GM21381 (cell line): ENCODE results near the gene HUS1.
"Not testable (repeated sequence)": the region's sequence is repeated elsewhere in the genome, so short reads cannot be mapped to it uniquely, and the experiment has no call there.

Experiments
- ATAC-seq: cut with Tn5 transposase; IDR thresholded peaks from one replicate; pipeline ENCODE4 v1.9.1; 2021; ENCODE audit warnings: mild to moderate bottlenecking, moderate library complexity; ENCODE audit not compliant: unreplicated experiment

Gene HUS1

GRCh38 chr7:47980648-47981047, 1.2 kb upstream of the HUS1 start:
- ATAC-seq: not testable (repeated sequence)

DNA sequence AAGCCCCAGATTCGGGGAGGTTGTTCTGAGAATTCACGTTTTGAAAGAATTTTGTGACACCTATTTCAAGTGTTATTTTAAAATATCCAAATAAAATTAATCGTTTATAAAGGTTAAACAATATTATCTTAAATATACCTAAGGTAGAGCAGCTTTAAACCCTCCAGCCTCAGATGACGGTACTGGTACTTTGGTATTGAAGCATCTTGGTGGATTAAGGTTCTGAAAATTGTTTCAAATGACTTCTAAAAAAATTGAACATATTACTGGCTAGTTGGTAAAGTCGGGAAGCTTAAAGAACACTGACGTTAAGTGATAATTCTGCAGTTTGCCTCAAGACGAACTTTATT, 392 bp upstream of the HUS1 start:
- no peak for ATAC-seq

GRCh38 chr7:47978790-47979144, 648 bp downstream of the HUS1 start:
- no peak for ATAC-seq

DNA sequence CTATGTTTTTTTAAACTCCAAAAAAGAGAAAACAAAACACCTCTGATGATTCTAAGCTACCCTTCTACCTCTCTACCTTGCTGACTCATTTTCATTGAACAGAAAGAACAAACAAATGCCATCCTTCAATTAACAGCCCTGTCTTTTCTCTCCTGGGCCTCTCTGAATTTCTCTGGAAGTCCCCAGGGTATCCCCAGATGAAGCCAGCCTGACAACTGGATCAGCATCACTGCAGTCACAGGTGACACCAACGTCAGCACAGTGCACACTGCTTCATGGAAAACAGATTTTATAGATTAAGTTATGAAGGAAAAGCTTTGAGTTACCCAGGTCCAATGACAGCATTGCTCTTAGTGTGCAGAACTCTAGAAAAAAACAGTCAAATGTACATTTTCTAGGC, 5.7 kb downstream of the HUS1 start:
- no peak for ATAC-seq

GRCh38 chr7:47970761-47971160, 8.7 kb downstream of the HUS1 start:
- ATAC-seq: no peak

GRCh38 chr7:47968847-47969774, 10.3 kb downstream of the HUS1 start:
- ATAC-seq: peak; percentile 70

GRCh38 chr7:47967708-47968107, 11.7 kb downstream of the HUS1 start:
- no peak for ATAC-seq

- ATAC-seq: no peak
Observed at GRCh38 chr7:47967123-47967522, 12.3 kb downstream of the HUS1 start.

DNA sequence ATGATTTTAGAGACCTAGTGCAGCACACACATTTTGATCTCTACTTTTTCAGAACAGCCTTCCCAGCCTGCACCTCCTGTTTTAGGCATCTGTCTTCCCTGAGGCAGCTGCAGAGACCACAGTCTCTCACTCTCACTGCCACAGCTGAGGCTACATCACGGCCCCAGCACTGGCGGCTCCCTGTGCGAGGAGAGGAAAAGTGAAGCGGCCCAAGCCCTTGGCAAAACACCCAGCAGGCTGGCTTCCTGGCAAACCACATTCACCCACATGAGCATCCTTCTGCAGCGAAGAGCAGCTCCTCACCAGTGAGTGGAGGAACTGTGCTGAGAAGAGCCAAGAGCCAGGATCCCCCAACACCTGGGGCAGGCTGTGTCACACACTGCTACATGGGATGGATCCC, 14.0 kb downstream of the HUS1 start:
- ATAC-seq: no peak

GRCh38 chr7:47962262-47962661, 17.2 kb downstream of the HUS1 start:
- ATAC-seq: no peak

- ATAC-seq: no peak
Observed at GRCh38 chr7:47957156-47957555, 22.3 kb downstream of the HUS1 start.

DNA sequence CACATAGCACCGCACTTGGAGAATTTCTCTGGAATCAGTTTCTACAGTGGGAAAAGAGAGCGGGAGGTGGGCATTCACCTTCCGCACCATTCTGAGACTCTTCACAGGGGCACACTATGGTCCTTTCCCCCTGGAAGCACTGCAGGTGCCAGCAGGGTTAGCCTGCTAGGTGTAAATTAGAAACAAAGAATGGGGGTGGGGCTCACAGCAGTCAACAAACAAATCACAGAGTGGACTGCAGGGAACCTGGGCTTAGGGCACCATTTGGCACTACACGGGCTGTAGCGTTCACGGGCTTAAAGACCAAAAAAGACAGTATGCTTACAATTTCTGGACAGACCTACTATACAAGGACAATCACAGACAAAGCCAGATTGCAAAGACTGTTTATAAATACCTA, 23.2 kb downstream of the HUS1 start:
- ATAC-seq: no peak

- peak; percentile 28 for ATAC-seq
Observed at GRCh38 chr7:47954231-47954911, 25.0 kb downstream of the HUS1 start.

GRCh38 chr7:47953822-47954221, 25.6 kb downstream of the HUS1 start:
- ATAC-seq: peak; percentile 52

- no peak for ATAC-seq
Observed at GRCh38 chr7:47952224-47952623, 27.2 kb downstream of the HUS1 start.

DNA sequence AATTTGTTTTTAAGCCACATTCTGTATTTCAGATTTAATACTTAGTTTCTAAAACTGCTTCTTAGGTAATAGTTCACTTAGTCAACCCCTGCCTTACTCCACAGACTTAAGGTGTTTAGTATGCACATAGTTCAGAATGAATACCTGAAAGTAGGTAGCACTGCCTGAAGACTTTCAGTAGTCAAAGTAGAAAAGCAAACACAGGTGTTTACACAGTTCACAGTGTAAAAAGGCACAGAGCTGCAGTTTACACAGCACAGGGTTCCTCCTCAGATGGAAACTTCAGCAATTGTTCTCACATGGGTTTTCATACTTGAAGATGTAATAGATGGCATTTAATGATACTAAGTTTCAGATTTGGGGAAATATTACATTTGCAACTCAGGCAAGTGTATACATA, 28.0 kb downstream of the HUS1 start:
- no peak for ATAC-seq

GRCh38 chr7:47950714-47951113, 28.7 kb downstream of the HUS1 start:
- no peak for ATAC-seq

DNA sequence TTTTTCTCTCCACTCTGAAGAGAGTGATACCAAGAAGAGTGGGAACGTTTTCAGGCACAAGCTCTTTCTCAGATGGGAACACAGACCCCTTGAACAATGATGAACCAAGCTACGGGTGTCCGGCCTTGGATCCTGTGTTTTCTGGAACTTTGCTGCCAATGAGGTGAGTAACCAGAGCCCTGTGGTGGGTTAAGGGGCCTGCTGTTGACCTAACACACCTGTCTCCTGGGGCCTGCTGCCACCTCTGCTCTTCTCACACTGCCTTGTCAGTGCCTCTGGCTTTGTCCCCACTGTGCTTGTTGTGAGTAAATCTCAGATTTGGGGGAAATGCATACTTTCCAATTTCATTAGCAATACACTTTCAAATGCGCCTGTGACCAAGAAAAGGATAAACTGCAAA, 29.7 kb downstream of the HUS1 start:
- no peak for ATAC-seq

- no peak for ATAC-seq
Observed at GRCh38 chr7:47948141-47948790, 31.1 kb downstream of the HUS1 start, which contains the start of gene PKD1L1. TSS of gene PKD1L1 (minus strand) at chr7:47948466. CDS start at chr7:47948440, 26 bp downstream.

DNA sequence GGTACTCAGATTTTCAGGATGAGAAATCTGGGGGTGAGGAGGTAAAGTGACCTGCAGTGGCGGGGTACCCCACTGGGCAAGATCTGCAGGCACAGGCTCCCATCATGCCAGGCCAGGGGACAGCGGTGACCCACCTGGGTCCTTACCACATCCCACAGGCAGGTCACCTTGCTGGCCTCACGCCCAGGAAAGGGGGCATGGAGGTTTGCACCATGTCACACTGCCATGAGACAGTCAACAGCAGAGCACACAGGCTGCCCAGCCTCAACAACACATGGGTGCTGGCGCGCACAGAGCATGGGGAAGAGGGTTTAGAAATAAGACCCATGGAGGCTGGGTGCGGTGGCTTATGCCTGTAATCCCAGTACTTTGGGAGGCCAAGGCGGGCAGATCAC, 32.1 kb downstream of the HUS1 start:
- ATAC-seq: no peak

DNA sequence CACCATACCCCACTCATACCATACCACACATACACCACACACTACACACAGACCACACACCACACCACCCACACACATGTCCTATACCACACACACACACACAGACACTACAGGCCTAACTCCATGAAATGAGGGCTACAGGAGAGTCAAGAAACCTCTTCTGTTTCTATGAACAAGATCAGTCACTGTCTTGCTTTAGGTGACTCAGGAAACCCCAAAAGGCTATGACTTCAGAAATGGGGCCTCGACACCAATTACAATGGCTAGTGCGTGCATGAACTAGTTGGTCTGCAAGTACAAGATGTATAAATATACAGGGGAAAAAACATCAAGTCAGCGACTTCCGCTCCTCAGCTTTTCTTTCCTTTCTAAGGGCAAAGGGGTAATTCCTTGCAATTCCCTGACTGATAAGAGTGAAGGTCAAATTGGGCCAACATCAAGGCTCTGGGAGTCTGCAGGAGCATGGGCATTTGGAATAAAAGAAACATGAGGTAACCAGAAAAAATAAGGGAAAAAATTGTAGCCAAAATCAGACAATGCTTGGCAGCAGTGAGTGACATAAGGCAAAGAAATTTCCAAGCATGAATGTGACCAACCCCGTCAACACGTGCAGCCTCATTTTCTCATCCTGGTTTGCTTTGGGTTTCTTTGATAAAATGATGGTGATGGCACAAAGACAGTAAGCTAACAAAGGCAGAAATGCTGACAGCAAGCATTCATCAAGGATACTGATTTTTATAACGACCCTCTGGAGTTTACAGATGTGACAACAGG, 32.6 kb downstream of the HUS1 start:
- ATAC-seq: no peak
